GM21528 (cell line): ENCODE measurements around the gene DLG4.

ENCODE experiments used
- ATAC-seq: cut with Tn5 transposase; IDR thresholded peaks from one replicate; pipeline ENCODE4 v1.9.1; 2021; ENCODE audit warnings: mild to moderate bottlenecking, moderate library complexity; ENCODE audit not compliant: unreplicated experiment, low FRiP score

DLG4 gene

GRCh38 chr17:7216242-7217112, 3.2 kb downstream of the DLG4 start:
- ATAC-seq: no peak

DNA sequence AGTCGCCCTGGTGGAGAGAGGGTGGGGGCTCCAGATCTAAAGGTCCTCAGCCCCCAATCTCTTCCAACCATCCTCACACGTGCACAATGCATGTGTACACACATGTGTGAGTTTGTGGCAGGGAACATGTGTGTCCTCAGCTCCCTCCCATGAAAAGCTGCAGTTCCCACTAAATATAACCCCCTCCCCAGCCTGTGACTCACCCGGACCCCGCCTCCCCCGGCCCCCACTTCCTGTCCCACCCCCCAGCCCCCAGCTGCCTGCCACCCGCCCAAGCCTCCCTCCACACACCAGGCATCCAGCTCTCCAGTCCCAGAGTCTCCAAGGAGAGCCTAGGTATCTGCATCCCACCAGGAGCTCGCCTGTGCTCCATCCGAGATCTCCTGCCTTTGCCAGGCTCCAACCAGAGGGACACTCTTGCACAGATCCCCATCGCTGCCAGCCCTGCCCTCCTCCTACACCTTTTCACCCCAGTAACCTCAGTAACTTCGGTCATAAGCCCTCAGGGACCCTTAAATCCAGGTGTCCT, 3.9 kb downstream of the DLG4 start:
- ATAC-seq: no peak

DNA sequence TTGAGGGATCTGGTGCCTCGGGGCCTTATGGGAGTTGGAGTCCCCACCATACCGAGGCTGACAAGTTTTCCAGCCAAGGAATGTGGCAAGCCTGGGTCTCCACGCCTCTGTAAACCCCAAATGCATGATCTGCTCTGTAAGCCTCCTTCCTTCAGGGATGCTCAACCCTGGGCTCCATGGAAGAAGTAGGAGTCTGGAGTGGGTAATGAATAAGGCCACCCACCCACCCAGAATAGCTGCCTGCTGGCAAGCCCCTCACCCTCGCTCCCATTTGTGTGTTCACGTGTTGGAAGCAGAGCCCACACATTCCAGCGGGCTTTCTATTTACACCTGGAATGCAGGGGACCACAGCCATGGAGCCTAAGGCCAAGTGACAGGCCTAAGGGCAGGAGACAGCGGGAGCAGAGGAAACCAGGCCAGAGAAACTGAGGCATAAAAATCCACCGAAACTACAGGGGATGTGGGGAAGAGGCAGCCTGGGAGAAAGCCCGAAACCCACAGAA, 4.4 kb downstream of the DLG4 start:
- ATAC-seq: no peak

DNA sequence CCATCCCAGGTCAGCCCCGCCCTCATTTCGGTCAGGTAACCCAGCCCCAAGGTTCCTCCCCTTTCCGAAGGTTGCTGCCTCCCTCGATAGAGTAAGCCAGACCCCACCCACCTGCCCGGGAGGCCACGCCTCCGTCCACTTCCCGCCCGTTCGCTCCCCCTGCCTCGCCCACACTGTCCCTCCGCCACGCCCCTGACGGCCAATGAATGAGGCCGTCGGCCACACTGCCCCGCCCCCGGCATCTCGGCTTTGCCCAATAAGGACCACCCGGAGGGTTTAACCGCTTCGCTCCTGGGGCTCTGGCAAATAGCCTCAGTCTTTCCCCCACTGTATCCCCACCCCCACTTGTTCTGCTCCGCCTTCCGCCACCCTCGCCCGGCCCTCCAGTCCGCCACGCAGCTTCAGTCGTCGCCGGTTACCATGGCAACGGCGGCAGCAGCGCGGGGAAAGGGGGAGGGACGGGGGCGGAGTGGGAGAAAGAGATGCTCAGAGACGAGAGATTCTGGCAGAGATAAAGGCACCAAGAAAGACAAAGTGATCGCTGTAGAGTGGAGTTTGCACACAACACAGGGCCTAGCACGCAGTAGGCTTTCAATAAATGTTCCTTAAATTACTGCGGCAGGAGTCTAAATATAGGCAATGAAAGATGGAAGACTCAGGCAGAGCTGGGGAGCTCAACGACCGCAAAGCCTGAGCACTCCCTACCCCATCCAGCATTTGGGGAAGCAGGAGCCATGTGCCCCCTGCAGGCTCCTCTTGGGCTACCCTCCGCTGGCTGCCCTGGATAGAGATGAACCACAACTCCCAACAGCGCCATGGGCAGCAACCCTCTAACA, 5.1 kb downstream of the DLG4 start:
- ATAC-seq: peak; percentile 71

GRCh38 chr17:7213895-7214299, 5.7 kb downstream of the DLG4 start:
- no peak for ATAC-seq

DNA sequence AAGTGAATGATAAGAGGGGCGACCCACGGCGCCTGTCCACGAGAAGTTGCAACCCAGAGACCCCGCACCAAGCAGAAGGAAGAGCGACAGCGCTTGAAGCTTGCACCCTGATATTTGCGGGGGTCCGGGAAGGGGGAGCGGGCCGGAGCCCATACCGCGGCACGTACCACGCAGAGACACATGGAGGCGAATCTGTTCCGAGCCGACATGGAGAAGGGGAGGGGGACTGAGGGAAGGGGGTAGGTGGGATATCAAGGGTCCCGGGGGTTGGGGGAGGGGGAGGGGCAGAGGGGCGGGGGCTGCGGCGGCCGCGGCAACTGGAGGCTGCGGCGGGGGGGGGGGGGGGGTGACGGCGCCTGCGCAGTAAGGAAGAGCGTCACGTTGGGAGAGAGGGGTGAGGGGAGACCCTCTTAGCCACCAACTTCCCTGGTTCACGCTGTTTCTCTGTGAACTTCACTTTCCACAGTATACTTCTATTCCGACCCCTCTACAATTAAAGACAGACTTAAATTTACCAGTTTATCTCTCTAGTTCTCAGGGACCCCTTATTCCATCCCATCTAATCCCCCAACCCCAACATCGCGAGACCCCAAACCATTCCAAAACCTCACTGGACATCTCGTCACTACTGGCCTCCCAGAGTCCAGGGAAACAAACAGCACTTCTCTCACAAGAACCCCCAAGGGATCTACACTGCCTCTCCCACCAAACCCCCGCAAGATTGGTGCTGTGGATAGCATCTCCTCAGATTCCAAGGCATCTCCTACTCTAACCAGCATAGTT, 8.0 kb downstream of the DLG4 start:
- ATAC-seq: no peak

- no peak for ATAC-seq
Measured at GRCh38 chr17:7208754-7209460, 10.7 kb downstream of the DLG4 start.

- ATAC-seq: no peak
Measured at GRCh38 chr17:7208027-7208571, 11.5 kb downstream of the DLG4 start.

GRCh38 chr17:7207120-7208001, 12.3 kb downstream of the DLG4 start:
- no peak for ATAC-seq

DNA sequence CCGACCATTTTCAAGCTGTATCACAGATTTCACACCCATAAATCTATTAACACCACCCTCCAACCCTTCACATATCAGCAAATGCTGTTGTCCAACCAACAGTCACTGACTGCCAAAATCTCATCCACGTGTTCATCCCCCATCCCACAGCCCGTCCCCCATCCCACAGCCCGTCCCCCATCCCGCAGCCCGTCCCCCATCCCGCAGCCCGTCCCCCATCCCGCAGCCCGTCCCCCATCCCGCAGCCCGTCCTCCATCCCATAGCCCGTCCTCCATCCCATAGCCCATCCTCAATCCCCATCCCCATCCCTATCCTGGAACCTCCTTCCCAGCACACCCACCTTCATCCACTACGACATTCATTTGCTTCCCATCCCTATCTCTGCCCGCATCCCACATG, 14.1 kb downstream of the DLG4 start:
- ATAC-seq: no peak

DNA sequence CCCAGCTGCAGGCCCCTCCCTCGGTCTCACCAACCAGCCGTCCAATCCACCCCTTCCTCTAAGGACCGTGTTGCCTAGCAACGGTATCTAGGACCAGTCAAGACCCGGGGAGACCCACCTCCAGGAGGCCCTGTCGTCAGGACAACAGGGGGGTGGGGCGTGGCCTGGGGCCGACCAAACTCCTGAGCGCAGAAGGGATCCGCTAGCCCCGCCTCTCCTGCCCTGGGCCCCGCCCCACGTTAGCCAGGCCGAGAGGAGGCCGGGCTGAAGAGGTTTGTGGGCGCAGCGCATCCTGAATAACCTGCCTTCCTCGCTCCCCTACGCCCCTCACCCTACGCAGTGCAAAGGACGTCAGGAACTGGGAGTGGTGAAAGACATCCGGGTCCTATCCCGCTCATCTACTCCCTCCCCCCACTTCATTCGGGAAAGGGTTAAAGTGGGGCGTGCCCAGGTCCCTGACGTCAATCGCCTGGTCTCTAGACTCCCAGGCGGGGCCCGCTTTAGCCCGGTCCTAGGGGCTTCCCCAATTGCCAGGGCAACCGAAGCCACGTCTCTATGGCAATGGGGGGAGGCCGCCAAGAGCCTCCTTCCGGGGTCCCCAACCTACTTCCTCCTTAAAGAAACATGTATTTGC, 14.7 kb downstream of the DLG4 start:
- ATAC-seq: peak; percentile 72

- no peak for ATAC-seq
Measured at GRCh38 chr17:7204336-7204735, 15.3 kb downstream of the DLG4 start.

- no peak for ATAC-seq
Measured at GRCh38 chr17:7203391-7203790, 16.2 kb downstream of the DLG4 start.

GRCh38 chr17:7196651-7197401, 22.8 kb downstream of the DLG4 start:
- no peak for ATAC-seq

GRCh38 chr17:7195971-7196370, 23.7 kb downstream of the DLG4 start:
- no peak for ATAC-seq

DNA sequence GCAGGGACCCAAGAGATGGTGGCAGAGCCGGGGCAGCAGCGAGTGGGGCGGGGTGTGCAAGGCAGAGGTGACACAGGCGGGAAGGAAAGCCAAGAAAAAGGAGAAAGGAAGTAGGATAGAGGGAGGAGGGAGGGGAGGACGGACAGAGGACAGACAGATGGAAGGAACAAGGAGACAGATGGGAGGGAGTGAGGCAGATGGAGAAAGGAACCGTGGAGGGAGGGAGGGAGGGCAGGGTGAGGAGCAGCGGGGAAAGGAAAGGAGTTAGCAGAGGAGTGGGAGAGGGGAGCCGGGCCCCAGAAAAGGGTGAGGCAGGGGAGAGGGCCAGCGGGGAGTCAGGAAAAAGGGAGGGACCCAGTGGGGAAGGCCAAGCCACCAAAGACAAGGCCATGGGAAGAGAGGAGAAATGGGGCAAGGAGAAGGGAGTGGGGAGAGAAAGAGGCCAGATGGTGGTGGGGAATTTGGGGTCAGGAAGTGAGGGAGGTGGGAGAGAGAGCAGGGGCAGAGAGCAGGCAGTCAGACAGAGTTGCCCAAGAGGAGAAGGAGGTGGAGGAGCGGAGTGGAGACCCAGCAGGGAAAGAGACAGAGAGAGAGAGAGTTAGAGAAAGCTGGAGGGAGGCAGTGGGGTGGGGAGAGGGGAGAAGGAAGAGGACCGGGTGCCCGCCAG, 27.2 kb downstream of the DLG4 start:
- no peak for ATAC-seq
